ENCODE results near the gene CACNB3. TPM values are rescaled to one million over a fixed set of nuclear protein-coding genes. Genes with fewer than 3 reads are reported as not detected.
A peak's percentile ranks its signal among the peaks of the same experiment; 100 is the strongest.

Gene CACNB3
- total and polyA plus RNA-seq, 9 of the 15 experiments (the other 6 are each of a cell fraction or from before 2014, with no cell fraction given), result 0.24 to 2.0 (median 1.5) TPM

DNA sequence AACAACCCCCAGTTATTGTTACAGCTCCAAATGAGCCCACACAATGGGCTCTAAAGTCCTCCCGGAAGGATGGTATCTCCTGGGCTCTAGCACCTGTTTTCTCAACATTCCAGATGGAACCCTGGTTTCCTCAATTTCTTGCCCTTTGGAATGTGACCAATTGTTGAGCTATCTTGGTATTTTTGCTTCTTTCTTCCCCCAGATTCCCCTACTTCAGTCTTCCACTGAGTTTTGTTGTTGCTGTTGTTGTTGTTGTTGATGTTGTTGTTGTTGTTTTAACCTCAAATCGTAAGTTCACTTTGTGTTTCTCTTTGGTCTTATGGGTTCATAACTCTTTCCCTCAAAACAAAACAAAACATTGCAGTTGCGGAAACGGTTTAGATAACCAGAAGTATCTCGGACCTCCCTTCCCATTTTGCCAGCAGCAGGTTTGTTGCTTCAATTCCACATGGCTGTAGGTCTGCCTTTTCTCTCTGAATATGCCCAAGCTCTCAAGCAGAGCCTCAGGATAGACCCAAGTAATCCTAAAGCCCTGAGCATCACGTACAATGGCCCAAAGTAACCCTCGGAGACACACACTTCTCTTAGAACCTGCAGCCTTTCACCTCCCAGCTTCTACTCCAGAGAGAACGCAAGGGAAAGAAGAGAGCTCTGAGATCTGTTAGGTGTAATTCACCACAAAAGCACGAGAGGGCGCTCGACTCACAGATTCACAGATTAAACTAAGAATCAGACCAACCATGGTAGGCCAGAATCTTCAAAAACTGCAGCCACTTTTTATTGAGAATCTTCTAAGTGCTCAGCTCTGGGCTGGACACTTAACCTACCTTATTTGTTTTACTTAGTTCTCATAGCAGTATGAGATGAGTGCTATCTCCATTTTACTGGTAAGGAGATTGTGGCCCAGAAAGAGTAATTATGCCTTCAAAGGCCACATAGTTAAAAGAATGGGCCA is 34.7 kb downstream of the CACNB3 start (continued):
- TF ChIP-seq ZNF143 (CRISPR knock-in tag; IDR thresholded peaks at IDR 0.05) (no peak), ELF1 (tag; IDR thresholded peaks at IDR 0.05) (no peak), KLF13 (tag; IDR thresholded peaks at IDR 0.05; ENCODE audit: borderline replicate concordance, low read depth) (no peak), ZNF586 (CRISPR knock-in tag; conservative IDR thresholded peaks at IDR 0.05) (no peak), WHSC1 (IDR thresholded peaks at IDR 0.05; ENCODE audit: low read length) (no peak), ETS2 (tag; IDR thresholded peaks at IDR 0.05; ENCODE audit: borderline replicate concordance, poor library complexity, severe bottlenecking) (no peak), PHB (CRISPR knock-in tag; IDR thresholded peaks at IDR 0.05) (no peak), ZNF431 (CRISPR knock-in tag; IDR thresholded peaks at IDR 0.05) (no peak), HIVEP1 (CRISPR knock-in tag; IDR thresholded peaks at IDR 0.05) (no peak), SP1 (CRISPR knock-in tag; IDR thresholded peaks at IDR 0.05) (0 out of 2 replicates have a peak, but pooled peaks have one; percentile 53), RCOR1 (IDR thresholded peaks at IDR 0.05; ENCODE audit: borderline replicate concordance in 1 of 2, low read depth in 2 of 2, low read length in 2 of 2) (peak in 1 of 2 experiments; percentile 20; a peak in 1 of 4 replicates), ZBTB43 (CRISPR knock-in tag; IDR thresholded peaks at IDR 0.05) (no peak), BHLHE40 (IDR thresholded peaks at IDR 0.05; ENCODE audit: low read length) (peak; percentile 42), ZNF778 (CRISPR knock-in tag; IDR thresholded peaks at IDR 0.05) (no peak), PYGO2 (tag; IDR thresholded peaks at IDR 0.05) (no peak), SPI1 (IDR thresholded peaks at IDR 0.05; ENCODE audit: borderline replicate concordance, low read depth, low read length) (no peak; the same call in 1 of the 2 replicates), PBX2 (CRISPR knock-in tag; IDR thresholded peaks at IDR 0.05; ENCODE audit: low read depth) (no peak), PBX2 (tag; conservative IDR thresholded peaks at IDR 0.05; ENCODE audit: low read depth) (no peak), TEAD1 (CRISPR knock-in tag; IDR thresholded peaks at IDR 0.05) (no peak)
